ENCODE data around the gene STX7. TPM values are rescaled to one million over a fixed set of nuclear protein-coding genes. Genes with fewer than 3 reads are reported as not detected.

The STX7 gene
- total and polyA plus RNA-seq, 2 donors from 2014 or later, result 27.4 to 77.9 TPM

- Histone ChIP-seq H3K9me3 (ENCODE audit: control insufficient read depth in 2 of 3, insufficient read depth in 1 of 3, low read length in 3 of 3) (no peaks in the 10 kb centered on the region), H3K9ac (ENCODE audit: low read length in 3 of 3) (no peak overlapping the region), H3K27me3 (ENCODE audit: control insufficient read depth, insufficient read depth, low read length) (no peaks in the 10 kb centered on the region), H3K4me3 (ENCODE audit: low read length in 3 of 3) (no peak overlapping the region), H3K27ac (ENCODE audit: low read depth in 2 of 2, low read length in 2 of 2) (no peak overlapping the region), H3K4me1 (ENCODE audit: control insufficient read depth in 2 of 3, insufficient read depth in 2 of 3, low read depth in 1 of 3, low read length in 3 of 3) (peaks cover 0 to 6% (median 0%) of the 10 kb centered on the region in 3 donors), H3K36me3 (ENCODE audit: control insufficient read depth in 2 of 3, insufficient read depth in 3 of 3, low read length in 3 of 3) (no peaks in the 10 kb centered on the region)
- intact Hi-C loops (cut with DNase I), result loop anchor here (10.0 kb wide), 1 partner anchor 203 kb away; no protein-coding TSS in a partner anchor
- peak; percentile 35 for FAIRE-seq
- no peak for TF ChIP-seq CTCF (IDR thresholded peaks at IDR 0.05; ENCODE audit: borderline replicate concordance, extremely low read depth, insufficient read depth)
- no peak for DNase-seq
Measured at GRCh38 chr6:132487762-132488161, 25.2 kb downstream of the STX7 start.

- Histone ChIP-seq H3K36me3 (ENCODE audit: control insufficient read depth in 2 of 3, insufficient read depth in 3 of 3, low read length in 3 of 3) (no peaks in the 10 kb centered on the region), H3K9ac (ENCODE audit: low read length in 3 of 3) (no peak overlapping the region), H3K9me3 (ENCODE audit: control insufficient read depth in 2 of 3, insufficient read depth in 1 of 3, low read length in 3 of 3) (no peaks in the 10 kb centered on the region), H3K4me1 (ENCODE audit: control insufficient read depth in 2 of 3, insufficient read depth in 2 of 3, low read depth in 1 of 3, low read length in 3 of 3) (peaks cover 0 to 2% (median 0%) of the 10 kb centered on the region in 3 donors), H3K27me3 (ENCODE audit: control insufficient read depth, insufficient read depth, low read length) (no peaks in the 10 kb centered on the region), H3K27ac (ENCODE audit: low read depth in 2 of 2, low read length in 2 of 2) (no peak overlapping the region), H3K4me3 (ENCODE audit: low read length in 3 of 3) (no peak overlapping the region)
- no peak for TF ChIP-seq CTCF (IDR thresholded peaks at IDR 0.05; ENCODE audit: borderline replicate concordance, extremely low read depth, insufficient read depth)
- FAIRE-seq, result no peak
- intact Hi-C loops (cut with DNase I), result loop anchor here (10.0 kb wide), 1 partner anchor 200 kb away; no protein-coding TSS in a partner anchor
- DNase-seq, result no peak
Measured at GRCh38 chr6:132484680-132485018, 28.3 kb downstream of the STX7 start.

- TF ChIP-seq CTCF (IDR thresholded peaks at IDR 0.05; ENCODE audit: borderline replicate concordance, extremely low read depth, insufficient read depth), result peak; percentile 67
- H3K4me3 ChIP-seq (ENCODE audit: low read length in 3 of 3), result no peak overlapping the region
- no peak overlapping the region for H3K9ac ChIP-seq (ENCODE audit: low read length in 3 of 3)
- H3K27ac ChIP-seq (ENCODE audit: low read depth in 2 of 2, low read length in 2 of 2), result no peak overlapping the region
- intact Hi-C loops (cut with DNase I), result loop anchor here (10.0 kb wide), 1 partner anchor 199 kb away; no protein-coding TSS in a partner anchor
- no peaks in the 10 kb centered on the region for H3K4me1 ChIP-seq (ENCODE audit: control insufficient read depth in 2 of 3, insufficient read depth in 2 of 3, low read depth in 1 of 3, low read length in 3 of 3)
- peak; percentile 88 for FAIRE-seq
- no peaks in the 10 kb centered on the region for H3K9me3 ChIP-seq (ENCODE audit: control insufficient read depth in 2 of 3, insufficient read depth in 1 of 3, low read length in 3 of 3)
- no peaks in the 10 kb centered on the region for H3K36me3 ChIP-seq (ENCODE audit: control insufficient read depth in 2 of 3, insufficient read depth in 3 of 3, low read length in 3 of 3)
- H3K27me3 ChIP-seq (ENCODE audit: control insufficient read depth, insufficient read depth, low read length), result no peaks in the 10 kb centered on the region
- DNase-seq, result peak in 3 of 5 donors; percentile 48 to 90 (median 83)
Measured at GRCh38 chr6:132483779-132484679, 28.9 kb downstream of the STX7 start.

All from kidney (tissue), 14 donors.